HG03066 (cell line): Measurements from ENCODE around the gene L1CAM.

Source experiments
- ATAC-seq: cut with Tn5 transposase; IDR thresholded peaks from one replicate; pipeline ENCODE4 v1.9.1; 2021; ENCODE audit warnings: low read depth; ENCODE audit not compliant: unreplicated experiment

L1CAM gene

GRCh38 chrX:153866302-153867019, 19.5 kb downstream of the L1CAM start:
- no peak for ATAC-seq

- ATAC-seq = no peak
Observed at GRCh38 chrX:153865685-153866084, 20.3 kb downstream of the L1CAM start.

GRCh38 chrX:153865321-153865580, 20.7 kb downstream of the L1CAM start:
- no peak for ATAC-seq

GRCh38 chrX:153864561-153865320, 21.2 kb downstream of the L1CAM start:
- no peak for ATAC-seq

- no peak for ATAC-seq
Observed at GRCh38 chrX:153864101-153864500, 21.9 kb downstream of the L1CAM start.

- no peak for ATAC-seq
Observed at GRCh38 chrX:153863251-153863991, 22.6 kb downstream of the L1CAM start.

GRCh38 chrX:153862369-153863250, 23.4 kb downstream of the L1CAM start:
- ATAC-seq = no peak

- no peak for ATAC-seq
Observed at GRCh38 chrX:153861733-153862310, 24.2 kb downstream of the L1CAM start.

GRCh38 chrX:153861151-153861550, 24.8 kb downstream of the L1CAM start:
- no peak for ATAC-seq

- ATAC-seq = no peak
Observed at GRCh38 chrX:153857348-153857903, 28.5 kb downstream of the L1CAM start.

- no peak for ATAC-seq
Observed at GRCh38 chrX:153854702-153855101, 31.3 kb downstream of the L1CAM start.

- ATAC-seq = no peak
Observed at GRCh38 chrX:153853902-153854267, 32.1 kb downstream of the L1CAM start.

- no peak for ATAC-seq
Observed at GRCh38 chrX:153853180-153853901, 32.6 kb downstream of the L1CAM start.

- ATAC-seq = no peak
Observed at GRCh38 chrX:153851981-153852380, 34.0 kb downstream of the L1CAM start.

GRCh38 chrX:153848325-153848724, 37.6 kb downstream of the L1CAM start:
- ATAC-seq = no peak

GRCh38 chrX:153845842-153846241, 40.1 kb downstream of the L1CAM start:
- ATAC-seq = no peak

- ATAC-seq = no peak
Observed at GRCh38 chrX:153845195-153845594, 40.8 kb downstream of the L1CAM start.

GRCh38 chrX:153844509-153845082, 41.4 kb downstream of the L1CAM start:
- ATAC-seq = no peak

GRCh38 chrX:153836921-153837320, 49.1 kb downstream of the L1CAM start:
- no peak for ATAC-seq
